ENCODE measurements around the gene PTPRN2. TPM values are rescaled to one million over a fixed set of nuclear protein-coding genes. Genes with fewer than 3 reads are reported as not detected.

PTPRN2 gene
- total and polyA plus RNA-seq, 2 of the 8 experiments (the other 6 are each of a cell fraction or from before 2014, with no cell fraction given): 2.6 to 4.5 TPM

- TF ChIP-seq ATF2 (IDR thresholded peaks at IDR 0.05; ENCODE audit: low read length) (no peak), RBBP5 (IDR thresholded peaks at IDR 0.05; ENCODE audit: borderline replicate concordance, low read depth, low read length) (no peak)
These were observed 577.7 kb downstream of the PTPRN2 start (continued) for GRCh38 chr7:158009886-158010285.

Data from H1 (cell line).